Hindlimb muscle (tissue), 1 donor: ENCODE measurements around the gene PRKAG1. TPM values are rescaled to one million over a fixed set of nuclear protein-coding genes. Genes with fewer than 3 reads are reported as not detected.

Experiments
- DNase-seq: peaks from one replicate; pipeline ENCODE4 v3.0.0-alpha.2; 2013
- polyA plus RNA-seq: library from polyadenylated mRNA; unstranded; fragments of 120-200 nt; gene quantifications from one replicate; pipeline ENCODE4 v1.2.1, GENCODE V29; 2013; ENCODE audit not compliant: insufficient read length

The PRKAG1 gene
- polyA plus RNA-seq, 1 donor, result 57.6 TPM

- DNase-seq, result no peak
Measured at GRCh38 chr12:48980953-48981756, 37.4 kb downstream of the PRKAG1 start.

- no peak for DNase-seq
Measured at GRCh38 chr12:48980389-48980952, 38.1 kb downstream of the PRKAG1 start.

GRCh38 chr12:48979602-48980388, 38.8 kb downstream of the PRKAG1 start:
- DNase-seq, result no peak

- no peak for DNase-seq
Measured at GRCh38 chr12:48978741-48979601, 39.6 kb downstream of the PRKAG1 start.

- DNase-seq, result no peak
Measured at GRCh38 chr12:48978291-48978740, 40.3 kb downstream of the PRKAG1 start, which contains the start of gene WNT1. Gene WNT1 (plus strand): TSS chr12:48978322. CDS start chr12:48978651, 329 bp downstream.

- no peak for DNase-seq
Measured at GRCh38 chr12:48977290-48978281, 41.0 kb downstream of the PRKAG1 start.

GRCh38 chr12:48973941-48974673, 44.5 kb downstream of the PRKAG1 start:
- no peak for DNase-seq

- DNase-seq, result no peak
Measured at GRCh38 chr12:48973531-48973930, 45.0 kb downstream of the PRKAG1 start.

GRCh38 chr12:48972952-48973483, 45.6 kb downstream of the PRKAG1 start:
- no peak for DNase-seq

GRCh38 chr12:48972213-48972951, 46.2 kb downstream of the PRKAG1 start:
- no peak for DNase-seq

GRCh38 chr12:48970702-48971334, 47.8 kb downstream of the PRKAG1 start:
- DNase-seq, result no peak

- no peak for DNase-seq
Measured at GRCh38 chr12:48969833-48970701, 48.5 kb downstream of the PRKAG1 start.

GRCh38 chr12:48969160-48969771, 49.3 kb downstream of the PRKAG1 start:
- no peak for DNase-seq

- no peak for DNase-seq
Measured at GRCh38 chr12:48968467-48968866, 50.1 kb downstream of the PRKAG1 start.

- DNase-seq, result no peak
Measured at GRCh38 chr12:48967991-48968390, 50.6 kb downstream of the PRKAG1 start.

GRCh38 chr12:48966177-48966895, 52.2 kb downstream of the PRKAG1 start:
- DNase-seq, result no peak
